ENCODE results near the gene KATNAL1. TPM values are rescaled to one million over a fixed set of nuclear protein-coding genes. Genes with fewer than 3 reads are reported as not detected.

Gene KATNAL1
- total RNA-seq, 4 donors from 2014 or later: 22.2 to 41.4 (median 28.4) TPM

DNA sequence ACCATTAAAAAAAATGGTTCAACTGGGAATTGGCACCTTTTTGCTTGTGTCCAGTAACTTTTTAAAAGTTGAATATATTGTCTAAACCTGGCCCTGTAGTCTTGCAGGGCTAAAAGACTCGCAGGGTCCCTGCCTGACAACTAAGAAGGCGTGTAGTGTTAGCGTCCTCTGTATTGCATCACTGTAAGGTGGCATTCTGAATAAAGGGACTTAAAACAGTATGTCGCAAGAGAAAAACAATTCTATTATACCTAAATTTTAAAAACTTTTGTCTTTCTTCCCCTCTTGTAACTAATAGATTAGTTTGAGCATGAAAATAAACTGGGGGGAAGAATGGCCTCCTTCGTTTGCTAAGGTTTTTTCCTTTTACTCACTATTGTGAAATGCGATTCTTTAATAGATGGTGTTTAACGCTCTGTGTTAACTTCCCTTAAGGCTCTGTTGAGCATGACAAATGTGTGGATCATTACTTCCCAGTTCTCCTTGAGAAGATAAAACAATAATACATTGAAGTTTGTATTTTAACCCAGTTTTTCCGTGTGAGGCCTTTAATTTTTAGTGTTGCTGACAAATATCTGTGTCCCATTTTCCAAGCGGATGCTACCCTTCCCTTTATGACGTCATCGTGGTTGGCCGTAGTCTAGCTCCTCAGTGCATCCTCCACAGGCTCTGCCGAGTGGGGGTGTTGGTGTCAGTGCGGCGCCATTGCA, 134.6 kb downstream of the KATNAL1 start:
- TF ChIP-seq, protein P1, sequence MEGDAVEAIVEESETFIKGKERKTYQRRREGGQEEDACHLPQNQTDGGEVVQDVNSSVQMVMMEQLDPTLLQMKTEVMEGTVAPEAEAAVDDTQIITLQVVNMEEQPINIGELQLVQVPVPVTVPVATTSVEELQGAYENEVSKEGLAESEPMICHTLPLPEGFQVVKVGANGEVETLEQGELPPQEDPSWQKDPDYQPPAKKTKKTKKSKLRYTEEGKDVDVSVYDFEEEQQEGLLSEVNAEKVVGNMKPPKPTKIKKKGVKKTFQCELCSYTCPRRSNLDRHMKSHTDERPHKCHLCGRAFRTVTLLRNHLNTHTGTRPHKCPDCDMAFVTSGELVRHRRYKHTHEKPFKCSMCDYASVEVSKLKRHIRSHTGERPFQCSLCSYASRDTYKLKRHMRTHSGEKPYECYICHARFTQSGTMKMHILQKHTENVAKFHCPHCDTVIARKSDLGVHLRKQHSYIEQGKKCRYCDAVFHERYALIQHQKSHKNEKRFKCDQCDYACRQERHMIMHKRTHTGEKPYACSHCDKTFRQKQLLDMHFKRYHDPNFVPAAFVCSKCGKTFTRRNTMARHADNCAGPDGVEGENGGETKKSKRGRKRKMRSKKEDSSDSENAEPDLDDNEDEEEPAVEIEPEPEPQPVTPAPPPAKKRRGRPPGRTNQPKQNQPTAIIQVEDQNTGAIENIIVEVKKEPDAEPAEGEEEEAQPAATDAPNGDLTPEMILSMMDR (IDR thresholded peaks at IDR 0.05; ENCODE audit: low read depth): no peak

DNA sequence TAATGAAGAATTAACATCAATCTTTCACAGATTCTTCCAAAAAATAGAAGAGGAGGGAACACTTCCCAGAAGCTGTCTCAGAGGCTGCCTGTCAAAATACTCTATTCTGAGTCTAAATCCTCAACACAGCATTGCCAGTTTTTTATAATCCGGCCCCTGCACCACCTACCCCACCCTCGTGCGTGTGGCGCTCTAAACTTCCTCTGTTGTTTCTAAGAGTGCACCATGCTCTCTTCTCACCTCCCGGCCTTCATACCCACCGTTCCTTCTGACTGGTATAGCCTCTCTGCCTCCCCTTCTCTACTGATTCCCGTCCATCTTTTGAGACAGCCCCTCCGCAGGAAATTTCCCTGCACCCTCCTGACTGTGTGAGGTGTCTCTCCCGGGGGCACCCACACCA, 136.8 kb downstream of the KATNAL1 start:
- TF ChIP-seq, protein P1 (IDR thresholded peaks at IDR 0.05; ENCODE audit: low read depth): no peak

DNA sequence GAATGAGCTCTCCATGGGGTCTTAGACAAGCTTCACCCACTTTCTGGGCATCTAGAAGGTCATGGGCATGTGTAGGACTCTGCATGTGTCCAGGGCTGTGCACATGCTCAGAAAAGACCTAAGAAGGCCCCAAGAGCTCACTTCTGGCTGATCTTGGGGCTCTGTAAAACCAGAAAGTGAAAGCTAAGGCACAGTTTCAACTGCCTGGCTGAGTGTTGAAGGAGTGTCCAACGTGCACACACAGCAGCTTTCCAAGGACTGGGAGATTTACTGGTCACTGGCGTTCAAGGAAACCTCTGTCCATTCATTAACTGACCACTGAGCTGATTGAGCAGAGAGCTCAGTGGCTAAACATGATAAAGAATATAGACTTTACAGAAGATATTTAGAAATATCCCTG, 137.9 kb downstream of the KATNAL1 start:
- TF ChIP-seq, protein P1 (IDR thresholded peaks at IDR 0.05; ENCODE audit: low read depth): no peak

DNA sequence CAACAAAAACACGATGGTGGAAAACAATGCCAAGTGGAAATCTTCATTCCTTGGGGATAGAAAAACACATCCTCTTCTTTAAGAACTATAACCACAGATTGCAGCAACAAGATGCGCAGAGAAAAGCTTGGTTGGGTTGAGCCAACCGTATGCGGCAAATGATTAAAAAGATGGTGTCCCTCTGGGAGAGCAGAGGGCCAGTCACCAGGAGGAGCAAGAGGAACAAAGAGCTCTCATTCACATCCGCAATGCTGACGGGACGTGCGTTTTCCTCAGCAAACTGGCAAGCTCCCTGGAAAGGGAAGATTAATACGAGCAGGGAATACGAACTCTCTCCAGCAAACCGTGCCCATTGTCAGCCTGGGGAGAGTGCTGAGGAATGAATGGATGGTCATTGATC, 141.6 kb downstream of the KATNAL1 start:
- TF ChIP-seq, protein P1 (IDR thresholded peaks at IDR 0.05; ENCODE audit: low read depth): no peak

DNA sequence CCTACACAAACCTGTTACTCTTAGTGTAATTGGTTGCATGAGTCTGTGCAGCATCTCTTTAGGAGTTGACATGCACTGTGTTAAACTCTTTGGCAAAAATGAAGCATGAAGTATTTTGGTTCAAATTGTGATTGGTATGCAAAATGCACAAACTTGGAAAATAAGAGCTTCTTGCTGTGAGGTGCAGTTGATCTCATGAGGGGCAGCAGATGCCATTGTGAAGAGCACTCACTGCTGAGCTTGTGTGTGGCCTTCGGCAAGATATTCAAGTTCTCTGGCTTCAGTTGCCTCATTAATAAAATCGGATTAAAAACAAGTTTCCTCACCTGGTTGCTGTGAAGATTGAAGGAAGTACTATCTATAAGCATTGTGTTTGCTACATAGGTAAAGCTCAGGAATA, 142.3 kb downstream of the KATNAL1 start:
- TF ChIP-seq, protein P1 (IDR thresholded peaks at IDR 0.05; ENCODE audit: low read depth): no peak

DNA sequence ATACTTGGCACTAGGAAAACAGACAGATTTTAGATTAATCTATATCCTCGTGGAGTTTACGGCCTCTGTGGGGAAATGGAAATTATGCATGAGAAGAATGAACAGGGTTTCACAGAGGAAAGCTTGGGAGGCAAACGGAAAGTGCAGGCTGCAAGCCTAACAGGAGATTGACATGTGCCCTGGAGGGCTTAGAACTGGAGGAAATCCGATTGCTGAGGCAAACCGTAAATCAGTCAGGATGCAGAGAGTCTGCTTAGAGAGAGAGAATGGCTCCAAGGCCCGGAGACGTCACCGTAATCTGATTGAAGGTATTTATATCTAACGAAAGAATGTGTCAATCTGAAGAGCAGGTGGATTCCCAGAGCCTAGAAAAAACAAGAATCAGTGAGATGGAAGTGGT, 143.2 kb downstream of the KATNAL1 start:
- TF ChIP-seq, protein P1 (IDR thresholded peaks at IDR 0.05; ENCODE audit: low read depth): no peak

DNA sequence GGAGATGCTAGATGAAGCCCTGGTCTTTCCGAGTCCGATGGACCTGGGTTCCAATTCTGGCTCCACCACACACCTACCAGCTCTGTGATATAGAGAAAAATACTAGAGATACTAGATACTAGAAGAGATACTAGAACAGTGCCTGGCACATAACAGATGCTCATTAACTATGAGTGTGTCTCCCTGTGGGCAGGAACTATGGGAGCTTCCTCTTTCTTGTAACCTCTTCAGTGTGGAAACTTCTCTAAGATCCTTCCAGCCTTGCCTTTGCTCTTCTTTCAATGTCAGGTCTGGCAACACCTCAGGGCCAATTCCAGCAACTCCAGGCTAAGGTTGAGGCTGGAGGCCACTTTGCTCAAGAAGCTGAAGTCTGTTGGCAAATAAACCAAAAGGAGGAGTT, 143.9 kb downstream of the KATNAL1 start:
- TF ChIP-seq, protein P1 (IDR thresholded peaks at IDR 0.05; ENCODE audit: low read depth): no peak

All from subcutaneous adipose tissue (tissue), 4 donors.